K562 (cell line): ENCODE results near the gene YOD1. TPM values are rescaled to one million over a fixed set of nuclear protein-coding genes. Genes with fewer than 3 reads are reported as not detected.
A peak's percentile ranks its signal among the peaks of the same experiment; 100 is the strongest.

Experiments used
- ATAC-seq: fragments of 200-7000 bp; cut with Tn5 transposase; 3 replicates; pipeline ENCODE4 v1.9.1; 2020; ENCODE audit warnings: moderate library complexity
- BruUV-seq: library from RNA; stranded (reverse); fragments of 400-500 nt; replicated peaks from 2 replicates; lab custom pipeline; 2021; lab: Mats Ljungman, UMichigan
- CTCF ChIA-PET: fragments of 300-600 bp; formaldehyde crosslinking; extraction: SDS; loops from one replicate; lab custom pipeline; 2021; ENCODE audit warnings: low intra/inter-chr PET ratio; lab: Yijun Ruan, JAX
- POLR2A ChIA-PET: fragments of 300-600, 350-650 bp; sonication (Branson Sonifier 250); formaldehyde crosslinking; extraction: SDS; loops from one replicate; lab custom pipeline; 2021; ENCODE audit warnings: antibody characterized with exemption, inconsistent platforms; lab: Yijun Ruan, JAX
- DNase-seq, 4 experiments: peaks; one replicate each; pipeline versions ENCODE4 v3.0.0 to v3.0.0-alpha.2; 2011 to 2018; ENCODE audit warnings: low spot score in 3 of 4, mixed read lengths in 3 of 4; ENCODE audit errors: extremely low read depth in 1 of 4
- FAIRE-seq: peaks from 2 replicates; lab custom pipeline; 2011; peaks lifted over from hg19 to GRCh38; lab: Jason Lieb, UNC
- H2AFZ ChIP-seq: 2 replicates; pipeline ENCODE4 v1.6.0; 2011; ENCODE audit warnings: low read depth, low read length, control low read depth, inconsistent platforms
- H3K27ac ChIP-seq: fragments of 200-600 bp; 3 replicates; pipeline ENCODE4 v1.8.0; 2011; ENCODE audit warnings: low read depth, mild to moderate bottlenecking, control low read depth, inconsistent platforms, low read length, moderate library complexity, mixed read lengths; ENCODE audit errors: extremely low read depth
- H3K27me3 ChIP-seq, 2 experiments: fragments of 300-600 bp in 1 of 2; 2 replicates in 1 of 2; 3 replicates in 1 of 2; pipeline versions ENCODE4 v1.6.0 to v1.8.0; 2011; ENCODE audit warnings: inconsistent platforms in 2 of 2, low read length in 2 of 2, mild to moderate bottlenecking in 1 of 2, mixed read lengths in 1 of 2, moderate library complexity in 1 of 2; ENCODE audit not compliant: control insufficient read depth in 2 of 2, insufficient read depth in 2 of 2
- H3K36me3 ChIP-seq: fragments of 300-600 bp; 3 replicates; pipeline ENCODE4 v1.8.0; 2011; ENCODE audit warnings: mild to moderate bottlenecking, low read length, inconsistent platforms; ENCODE audit not compliant: control insufficient read depth, insufficient read depth
- H3K4me1 ChIP-seq, 2 experiments: fragments of 200-600 bp in 1 of 2; replicated peaks in 1 of 2; 2 replicates in 1 of 2; 3 replicates in 1 of 2; pipeline versions ENCODE4 v1.5.1 to v1.8.0; 2011; ENCODE audit warnings: inconsistent platforms in 2 of 2, low read length in 2 of 2, mild to moderate bottlenecking in 1 of 2, mixed read lengths in 1 of 2, moderate library complexity in 1 of 2; ENCODE audit not compliant: control insufficient read depth in 2 of 2, insufficient read depth in 2 of 2
- H3K4me2 ChIP-seq: 2 replicates; pipeline ENCODE4 v1.6.1; 2011; ENCODE audit warnings: low read length, control low read depth, inconsistent platforms, mixed read lengths; ENCODE audit not compliant: insufficient read depth
- H3K4me3 ChIP-seq: fragments of 200-600 bp; sonication (generic), shearing (Covaris generic); 2 replicates; pipeline ENCODE4 v1.5.1; 2016; ENCODE audit warnings: control low read depth, inconsistent platforms
- H3K79me2 ChIP-seq: fragments of 200-600 bp; 3 replicates; pipeline ENCODE4 v1.8.0; 2011; ENCODE audit warnings: low read length, inconsistent platforms; ENCODE audit not compliant: control insufficient read depth, insufficient read depth
- H3K9ac ChIP-seq, 2 experiments: 2 replicates each; pipeline versions ENCODE4 v1.6.0 to v1.6.1; 2011; ENCODE audit warnings: low read depth in 2 of 2, low read length in 2 of 2, control low read depth in 1 of 2, inconsistent platforms in 1 of 2, mild to moderate bottlenecking in 1 of 2, mixed read lengths in 1 of 2; ENCODE audit not compliant: insufficient read depth in 1 of 2
- H3K9me1 ChIP-seq: one replicate; pipeline ENCODE4 v1.6.0; 2011; ENCODE audit warnings: inconsistent platforms, mild to moderate bottlenecking, low read length, moderate library complexity; ENCODE audit not compliant: control insufficient read depth, insufficient read depth
- H3K9me3 ChIP-seq: replicated peaks from 2 replicates; pipeline ENCODE4 v1.5.1; 2011; ENCODE audit warnings: low read depth, low read length, inconsistent platforms; ENCODE audit not compliant: control insufficient read depth, insufficient read depth
- H4K20me1 ChIP-seq: replicated peaks from 2 replicates; pipeline ENCODE4 v1.6.1; 2011; ENCODE audit warnings: low read length, inconsistent platforms, mixed read lengths; ENCODE audit not compliant: control insufficient read depth, insufficient read depth
- FOXK1 ChIP-seq: sonication (generic); formaldehyde crosslinking; IDR thresholded peaks from 2 replicates; pipeline ENCODE4 v1.8.0; 2022; ENCODE audit warnings: missing genetic modification reagents, mild to moderate bottlenecking, borderline replicate concordance
- KAT2B ChIP-seq: IDR thresholded peaks from one replicate; pipeline ENCODE4 v1.6.1; 2012; ENCODE audit warnings: low read depth, mild to moderate bottlenecking, control low read depth, inconsistent platforms, low read length, moderate library complexity
- MYNN ChIP-seq, 2 experiments: sonication (generic); formaldehyde crosslinking in 1 of 2; IDR thresholded peaks; 2 replicates each; pipeline versions ENCODE4 v1.5.0 to v1.6.1; 2016 to 2020; ENCODE audit warnings: antibody characterized with exemption in 1 of 2, missing genetic modification reagents in 1 of 2
- NCOA6 ChIP-seq: fragments of 450-650 bp; IDR thresholded peaks from 2 replicates; pipeline ENCODE4 v1.6.1; 2017; ENCODE audit warnings: mild to moderate bottlenecking
- ZFP36 ChIP-seq: fragments of 150-350 bp; IDR thresholded peaks from 2 replicates; pipeline ENCODE4 v1.6.1; 2018; ENCODE audit warnings: low read length, low read depth; ENCODE audit not compliant: partially characterized antibody
- WGBS: fragments of 100-300 bp; shearing (Covaris generic); methylation state at CpG from one replicate; pipeline ENCODE4 v1.1.6; 2016; ENCODE audit warnings: low coverage, mixed read lengths; ENCODE audit not compliant: insufficient coverage; ENCODE audit errors: missing lambda C conversion rate; 5-methylcytosine and 5-hydroxymethylcytosine counted together
- in situ Hi-C: fragments of 300-500 bp; cut with MboI; formaldehyde crosslinking; loops from 4 replicates; pipeline ENCODE4 v1.15.0; 2018; ENCODE audit warnings: inconsistent platforms, mixed read lengths
- intact Hi-C: fragments of 100-400 bp; cut with micrococcal nuclease; formaldehyde crosslinking; loops from 2 replicates; pipeline ENCODE4 v1.14.2; 2022
- polyA plus RNA-seq, 8 experiments: library from polyadenylated mRNA; depleted of rRNA in 4 of 8; stranded (reverse) in 5 of 8; unstranded in 3 of 8; fragments of >200 nt; fragmentation: Nextera tagmentation in 2 of 8; fragmentation: Illumina TruSeq in 1 of 8; extraction: Ambion mirVana in 2 of 8; extraction: Trizol in 1 of 8; gene quantifications; 2 replicates each; pipeline versions ENCODE4 v1.2.1 to v1.2.3, GENCODE V29; 2011 to 2014; ENCODE audit warnings: inconsistent platforms in 1 of 8, missing spikeins in 1 of 8
- total RNA-seq, 7 experiments: library from RNA; depleted of rRNA in 6 of 7; stranded (reverse); fragments of >200 nt in 6 of 7; fragmentation: Illumina TruSeq in 2 of 7; extraction: Trizol in 2 of 7; gene quantifications; 2 replicates each; pipeline versions ENCODE4 v1.2.1 to v1.2.3, GENCODE V29; 2011 to 2021; ENCODE audit warnings: low replicate concordance in 1 of 7
- TF ChIP-seq, protein P1 (sequence below): sonication (generic); formaldehyde crosslinking; IDR thresholded peaks from 2 replicates; pipeline ENCODE4 v1.8.1; 2023; ENCODE audit warnings: mild to moderate bottlenecking, missing genetic modification reagents
- TF ChIP-seq, protein P2 (sequence below): sonication (generic); formaldehyde crosslinking; IDR thresholded peaks from 2 replicates; pipeline ENCODE4 v1.8.0; 2022; ENCODE audit warnings: missing genetic modification reagents, mild to moderate bottlenecking, borderline replicate concordance

YOD1 gene
- total and polyA plus RNA-seq, 9 of the 15 experiments (the other 6 are each of a cell fraction or from before 2014, with no cell fraction given): 18.2 to 78.1 (median 46.9) TPM

DNA sequence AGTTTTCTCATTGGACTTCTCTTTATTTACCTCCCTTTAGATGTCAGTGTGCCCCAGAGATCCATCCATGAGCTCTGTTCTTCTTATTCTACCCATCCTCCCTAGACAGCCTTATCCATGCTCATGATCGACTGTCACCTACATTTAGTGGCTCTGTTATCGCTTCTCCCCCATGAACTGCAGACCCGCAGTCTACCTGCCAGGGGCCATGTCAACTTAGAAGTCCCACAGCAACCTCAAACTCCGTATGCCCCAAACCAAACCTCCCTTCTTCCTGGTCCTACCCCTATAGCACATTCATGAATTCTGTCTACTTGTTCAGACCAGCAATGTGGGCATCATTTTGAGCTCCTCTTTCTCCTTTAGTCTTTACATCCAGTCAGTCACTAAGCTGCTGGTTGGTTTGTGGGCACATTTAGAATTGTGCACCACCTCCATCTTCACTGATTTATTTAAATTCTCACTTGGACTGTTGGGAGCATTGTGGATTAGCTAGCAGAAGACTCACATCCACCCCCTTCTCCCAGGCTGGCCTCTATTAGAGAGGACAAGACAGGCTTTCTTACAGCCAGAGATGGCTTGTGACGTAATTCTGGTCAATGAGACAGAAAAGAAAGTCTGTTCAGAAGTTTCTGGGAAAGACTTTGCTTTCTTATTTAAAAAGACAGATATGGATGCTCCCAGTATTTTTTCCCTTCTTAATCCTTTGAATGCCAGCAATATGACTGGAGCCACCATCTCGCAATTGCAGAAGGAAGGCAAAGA is 37.5 kb downstream of the YOD1 start:
- no peak for FAIRE-seq
- no peak for ATAC-seq
- no peaks in the 10 kb centered on the region for H3K79me2 ChIP-seq
- WGBS: 38% methylated on average over 6 of the region's 6 CpGs
- no peaks in the 10 kb centered on the region for H4K20me1 ChIP-seq
- peaks cover 16 to 46% of the 10 kb centered on the region in 2 experiments for H3K4me1 ChIP-seq
- H3K9me1 ChIP-seq: peaks cover 5% of the 10 kb centered on the region
- H2AFZ ChIP-seq: peak overlapping the region; percentile 46
- H3K4me2 ChIP-seq: no peak overlapping the region
- H3K27me3 ChIP-seq: no peaks in the 10 kb centered on the region
- no TSS peak for BruUV-seq
- CTCF ChIA-PET: no interaction called here
- intact Hi-C loops (no loop called here), in situ Hi-C loops (no loop called here)
- DNase-seq: no peak
- H3K9ac ChIP-seq: no peak overlapping the region
- peaks cover 3% of the 10 kb centered on the region; the same call in 1 of the 2 replicates for H3K9me3 ChIP-seq
- POLR2A ChIA-PET: interaction anchor here (1.0 to 6.5 kb wide), 3 partner anchors 8 to 23 kb away, joined by 4 to 38 read pairs (median 18); no protein-coding TSS in a partner anchor
- H3K36me3 ChIP-seq: no peaks in the 10 kb centered on the region
- TF ChIP-seq KAT2B (no peak), MYNN (IDR thresholded peaks at IDR 0.05) (peak; percentile 96), MYNN (CRISPR knock-in tag; IDR thresholded peaks at IDR 0.05) (no peak)
- no peak overlapping the region for H3K4me3 ChIP-seq
- H3K27ac ChIP-seq: no peak overlapping the region

DNA sequence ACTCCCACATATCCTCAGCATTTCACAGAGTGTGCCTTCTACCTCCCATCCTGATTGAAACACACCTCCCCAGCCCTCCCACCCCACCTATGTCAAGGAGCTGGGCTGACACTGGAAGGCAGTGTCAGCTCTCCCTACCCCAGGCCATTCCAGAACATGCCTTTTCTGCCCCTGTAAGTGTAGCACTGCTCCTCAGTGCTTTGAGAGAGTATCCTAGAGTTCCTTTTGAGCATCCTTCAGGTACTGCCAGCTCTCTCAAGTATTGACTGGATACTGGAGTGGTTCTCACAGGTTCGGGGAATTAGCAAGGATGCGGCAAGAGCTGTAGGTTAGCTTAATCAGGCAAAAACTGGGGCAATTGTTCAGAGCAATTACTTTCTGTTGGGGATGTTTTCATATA is 40.3 kb downstream of the YOD1 start:
- TF ChIP-seq, protein P1, sequence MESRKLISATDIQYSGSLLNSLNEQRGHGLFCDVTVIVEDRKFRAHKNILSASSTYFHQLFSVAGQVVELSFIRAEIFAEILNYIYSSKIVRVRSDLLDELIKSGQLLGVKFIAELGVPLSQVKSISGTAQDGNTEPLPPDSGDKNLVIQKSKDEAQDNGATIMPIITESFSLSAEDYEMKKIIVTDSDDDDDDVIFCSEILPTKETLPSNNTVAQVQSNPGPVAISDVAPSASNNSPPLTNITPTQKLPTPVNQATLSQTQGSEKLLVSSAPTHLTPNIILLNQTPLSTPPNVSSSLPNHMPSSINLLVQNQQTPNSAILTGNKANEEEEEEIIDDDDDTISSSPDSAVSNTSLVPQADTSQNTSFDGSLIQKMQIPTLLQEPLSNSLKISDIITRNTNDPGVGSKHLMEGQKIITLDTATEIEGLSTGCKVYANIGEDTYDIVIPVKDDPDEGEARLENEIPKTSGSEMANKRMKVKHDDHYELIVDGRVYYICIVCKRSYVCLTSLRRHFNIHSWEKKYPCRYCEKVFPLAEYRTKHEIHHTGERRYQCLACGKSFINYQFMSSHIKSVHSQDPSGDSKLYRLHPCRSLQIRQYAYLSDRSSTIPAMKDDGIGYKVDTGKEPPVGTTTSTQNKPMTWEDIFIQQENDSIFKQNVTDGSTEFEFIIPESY (CRISPR knock-in tag): no peak
- TF ChIP-seq FOXK1: no peak
- TF ChIP-seq NCOA6: no peak
- no peak for TF ChIP-seq ZFP36
- TF ChIP-seq, protein P2, sequence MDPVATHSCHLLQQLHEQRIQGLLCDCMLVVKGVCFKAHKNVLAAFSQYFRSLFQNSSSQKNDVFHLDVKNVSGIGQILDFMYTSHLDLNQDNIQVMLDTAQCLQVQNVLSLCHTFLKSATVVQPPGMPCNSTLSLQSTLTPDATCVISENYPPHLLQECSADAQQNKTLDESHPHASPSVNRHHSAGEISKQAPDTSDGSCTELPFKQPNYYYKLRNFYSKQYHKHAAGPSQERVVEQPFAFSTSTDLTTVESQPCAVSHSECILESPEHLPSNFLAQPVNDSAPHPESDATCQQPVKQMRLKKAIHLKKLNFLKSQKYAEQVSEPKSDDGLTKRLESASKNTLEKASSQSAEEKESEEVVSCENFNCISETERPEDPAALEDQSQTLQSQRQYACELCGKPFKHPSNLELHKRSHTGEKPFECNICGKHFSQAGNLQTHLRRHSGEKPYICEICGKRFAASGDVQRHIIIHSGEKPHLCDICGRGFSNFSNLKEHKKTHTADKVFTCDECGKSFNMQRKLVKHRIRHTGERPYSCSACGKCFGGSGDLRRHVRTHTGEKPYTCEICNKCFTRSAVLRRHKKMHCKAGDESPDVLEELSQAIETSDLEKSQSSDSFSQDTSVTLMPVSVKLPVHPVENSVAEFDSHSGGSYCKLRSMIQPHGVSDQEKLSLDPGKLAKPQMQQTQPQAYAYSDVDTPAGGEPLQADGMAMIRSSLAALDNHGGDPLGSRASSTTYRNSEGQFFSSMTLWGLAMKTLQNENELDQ (CRISPR knock-in tag): no peak
- Histone ChIP-seq H3K9ac (no peak overlapping the region), H3K9me1 (no peaks in the 10 kb centered on the region), H3K79me2 (no peaks in the 10 kb centered on the region), H3K9me3 (peaks cover 3% of the 10 kb centered on the region; the same call in 1 of the 2 replicates), H3K27ac (no peak overlapping the region), H3K4me2 (no peak overlapping the region), H3K27me3 (no peaks in the 10 kb centered on the region), H3K4me1 (peaks cover 3 to 33% of the 10 kb centered on the region in 2 experiments; a peak in 4 of 5 replicates), H4K20me1 (no peaks in the 10 kb centered on the region), H2AFZ (peak overlapping the region; percentile 84), H3K36me3 (no peaks in the 10 kb centered on the region), H3K4me3 (no peak overlapping the region)
- DNase-seq (no peak), ATAC-seq (peak; percentile 28), FAIRE-seq (no peak)
- BruUV-seq: no TSS peak
- CTCF ChIA-PET: interaction anchor here (0.6 kb wide), 1 partner anchor 17 kb away, joined by 4 read pairs; no protein-coding TSS in a partner anchor
- WGBS: 95% methylated on average over 2 of the region's 2 CpGs
- intact Hi-C loops: no loop called here
- in situ Hi-C loops: no loop called here
- POLR2A ChIA-PET: interaction anchor here (0.6 to 6.5 kb wide), 6 partner anchors 9 to 59 kb away, joined by 3 to 38 read pairs (median 4); no protein-coding TSS in a partner anchor
